GM12878 (cell line): ENCODE data around the gene RERE. TPM values are rescaled to one million over a fixed set of nuclear protein-coding genes. Genes with fewer than 3 reads are reported as not detected.

Source experiments
- ATAC-seq: fragments of 200-7000 bp; cut with Tn5 transposase; 3 replicates; pipeline ENCODE4 v1.9.1; 2020; ENCODE audit warnings: mild to moderate bottlenecking, moderate library complexity
- BruUV-seq: library from RNA; stranded (reverse); fragments of 400-500 nt; replicated peaks from 2 replicates; lab custom pipeline; 2021; lab: Mats Ljungman, UMichigan
- CTCF ChIA-PET: fragments of 300-600 bp; sonication (Branson Sonifier 250); formaldehyde crosslinking; extraction: SDS; loops from one replicate; lab custom pipeline; 2021; ENCODE audit warnings: inconsistent platforms; lab: Yijun Ruan, JAX
- POLR2A ChIA-PET: fragments of 350-600 bp; formaldehyde crosslinking; extraction: SDS; loops from one replicate; lab custom pipeline; 2021; ENCODE audit warnings: inconsistent platforms; lab: Charles Lee
- RAD21 ChIA-PET: fragments of 300-600 bp; sonication (Branson Sonifier 250); formaldehyde crosslinking; loops from one replicate; lab custom pipeline; 2023; ENCODE audit warnings: antibody characterized with exemption; ENCODE audit not compliant: unreplicated experiment; lab: Charles Lee
- SMC1A ChIA-PET: fragments of 300-600 bp; sonication (Branson Sonifier 250); formaldehyde crosslinking; loops from one replicate; lab custom pipeline; 2023; ENCODE audit not compliant: unreplicated experiment, uncharacterized antibody; lab: Charles Lee
- DNase-seq: peaks from one replicate; pipeline ENCODE4 v3.0.0-alpha.2; 2011; ENCODE audit warnings: low read depth, low spot score
- FAIRE-seq: peaks from 3 replicates; lab custom pipeline; 2011; peaks lifted over from hg19 to GRCh38; lab: Jason Lieb, UNC
- H2AFZ ChIP-seq: 2 replicates; pipeline ENCODE4 v1.6.0; 2011; ENCODE audit warnings: low read depth, low read length, control low read depth; ENCODE audit not compliant: control insufficient read depth
- H3K27ac ChIP-seq: 2 replicates; pipeline ENCODE4 v1.5.1; 2011; ENCODE audit warnings: control low read depth; ENCODE audit not compliant: control insufficient read depth, insufficient read depth
- H3K27me3 ChIP-seq, 2 experiments: replicated peaks in 1 of 2; 2 replicates each; pipeline versions ENCODE4 v1.6.0 to v1.6.1; 2011; ENCODE audit warnings: low read length in 1 of 2; ENCODE audit not compliant: control insufficient read depth in 2 of 2, insufficient read depth in 2 of 2
- H3K36me3 ChIP-seq, 2 experiments: 2 replicates each; pipeline ENCODE4 v1.5.1; 2011; ENCODE audit warnings: low read length in 1 of 2; ENCODE audit not compliant: control insufficient read depth in 2 of 2, insufficient read depth in 2 of 2
- H3K4me1 ChIP-seq: 2 replicates; pipeline ENCODE4 v1.6.1; 2011; ENCODE audit warnings: mild to moderate bottlenecking, low read length, moderate library complexity, mixed read lengths; ENCODE audit not compliant: control insufficient read depth, insufficient read depth
- H3K4me2 ChIP-seq: 2 replicates; pipeline ENCODE4 v1.6.0; 2011; ENCODE audit warnings: control low read depth; ENCODE audit not compliant: control insufficient read depth, insufficient read depth
- H3K4me3 ChIP-seq: fragments of 200-600 bp; sonication (generic); 2 replicates; pipeline ENCODE4 v1.5.1; 2016
- H3K79me2 ChIP-seq: 2 replicates; pipeline ENCODE4 v1.6.0; 2011; ENCODE audit warnings: low read length; ENCODE audit not compliant: control insufficient read depth, insufficient read depth
- H3K9ac ChIP-seq: 2 replicates; pipeline ENCODE4 v1.8.0; 2011; ENCODE audit warnings: low read length, control low read depth, mixed read lengths; ENCODE audit not compliant: control insufficient read depth, insufficient read depth
- H3K9me3 ChIP-seq: replicated peaks from 3 replicates; pipeline ENCODE4 v1.5.1; 2011; ENCODE audit warnings: mild to moderate bottlenecking, low read length; ENCODE audit not compliant: control insufficient read depth, insufficient read depth
- H4K20me1 ChIP-seq: 2 replicates; pipeline ENCODE4 v1.6.0; 2011; ENCODE audit not compliant: control insufficient read depth, insufficient read depth
- BCL11A ChIP-seq: IDR thresholded peaks from 2 replicates; pipeline ENCODE4 v1.6.1; 2011; ENCODE audit warnings: low read depth, low read length
- CEBPB ChIP-seq, 2 experiments: fragments of 150-350 bp in 1 of 2; IDR thresholded peaks; 2 replicates each; pipeline ENCODE4 v1.6.1; 2012 to 2014; ENCODE audit warnings: low read depth in 2 of 2, low read length in 2 of 2, borderline replicate concordance in 1 of 2, inconsistent platforms in 1 of 2
- IRF4 ChIP-seq: IDR thresholded peaks from 2 replicates; pipeline ENCODE4 v1.6.1; 2011; ENCODE audit warnings: low read depth, low read length
- MEF2B ChIP-seq: fragments of 450-650 bp; IDR thresholded peaks from 2 replicates; pipeline ENCODE4 v1.6.1; 2018; ENCODE audit warnings: mild to moderate bottlenecking, moderate library complexity; ENCODE audit not compliant: partially characterized antibody, poor library complexity, severe bottlenecking
- NFXL1 ChIP-seq: fragments of 450-650 bp; IDR thresholded peaks from 2 replicates; pipeline ENCODE4 v1.6.1; 2017; ENCODE audit warnings: antibody characterized with exemption, mild to moderate bottlenecking, borderline replicate concordance
- NFYA ChIP-seq: IDR thresholded peaks from 2 replicates; pipeline ENCODE4 v1.6.1; 2011; ENCODE audit warnings: low read depth, mild to moderate bottlenecking, low read length, improper control_type of control experiment, borderline replicate concordance
- NFYB ChIP-seq: IDR thresholded peaks from 2 replicates; pipeline ENCODE4 v1.6.1; 2011; ENCODE audit warnings: low read depth, mild to moderate bottlenecking, low read length, improper control_type of control experiment, moderate library complexity; ENCODE audit not compliant: insufficient read depth
- NR2C1 ChIP-seq: fragments of 450-650 bp; IDR thresholded peaks from 2 replicates; pipeline ENCODE4 v1.6.1; 2017; ENCODE audit warnings: antibody characterized with exemption, mild to moderate bottlenecking, moderate library complexity
- NR2F1 ChIP-seq: fragments of 450-650 bp; conservative IDR thresholded peaks from 2 replicates; pipeline ENCODE4 v1.6.1; 2017; ENCODE audit warnings: mild to moderate bottlenecking
- RAD21 ChIP-seq: IDR thresholded peaks from 2 replicates; pipeline ENCODE4 v1.6.1; 2011; ENCODE audit warnings: mild to moderate bottlenecking, low read depth, low read length, moderate library complexity; ENCODE audit not compliant: insufficient read depth
- RUNX3 ChIP-seq: IDR thresholded peaks from 2 replicates; pipeline ENCODE4 v1.6.1; 2012; ENCODE audit warnings: low read length, inconsistent platforms
- YY1 ChIP-seq: IDR thresholded peaks from 2 replicates; pipeline ENCODE4 v1.6.1; 2011; ENCODE audit warnings: low read depth, mild to moderate bottlenecking, low read length
- WGBS: methylation state at CpG from one replicate; pipeline ENCODE4 v1.1.6; 2016; ENCODE audit warnings: low lambda C conversion rate; ENCODE audit not compliant: insufficient replicate concordance, insufficient coverage; ENCODE audit errors: missing lambda C conversion rate; 5-methylcytosine and 5-hydroxymethylcytosine counted together
- in situ Hi-C: fragments of 300-500 bp; cut with MboI; formaldehyde crosslinking; loops from 9 replicates; pipeline ENCODE4 v1.14.3; 2018; ENCODE audit warnings: mixed read lengths
- intact Hi-C: fragments of 100-400 bp; cut with micrococcal nuclease; formaldehyde crosslinking; loops from one replicate; pipeline ENCODE4 v1.14.2; 2022; ENCODE audit not compliant: unreplicated experiment
- polyA plus RNA-seq, 11 experiments: library from polyadenylated mRNA; depleted of rRNA in 4 of 11; unstranded in 6 of 11; stranded (reverse) in 5 of 11; fragments of >200 nt; fragmentation: Nextera tagmentation in 4 of 11; fragmentation: Illumina TruSeq in 1 of 11; extraction: Ambion mirVana in 4 of 11; extraction: Trizol in 1 of 11; gene quantifications; 1 replicate in 1 of 11; 2 replicates in 10 of 11; pipeline versions ENCODE4 v1.2.1 to v1.2.3, GENCODE V29; 2011 to 2016; ENCODE audit warnings: inconsistent platforms in 2 of 11, missing spikeins in 2 of 11, low read depth in 1 of 11
- total RNA-seq, 4 experiments: library from RNA; depleted of rRNA in 3 of 4; stranded (reverse); fragments of >200 nt in 3 of 4; fragmentation: Illumina TruSeq in 1 of 4; extraction: Trizol in 1 of 4; gene quantifications; 2 replicates each; pipeline versions ENCODE4 v1.2.1 to v1.2.3, GENCODE V29; 2013 to 2021
- TF ChIP-seq, protein P1 (sequence below): fragments of 450-650 bp; IDR thresholded peaks from 2 replicates; pipeline ENCODE4 v1.6.1; 2016; ENCODE audit warnings: mild to moderate bottlenecking, moderate library complexity, borderline replicate concordance
- TF ChIP-seq, protein P2 (sequence below): fragments of 450-650 bp; IDR thresholded peaks from 2 replicates; pipeline ENCODE4 v1.6.1; 2016; ENCODE audit warnings: mild to moderate bottlenecking

The RERE gene
- total and polyA plus RNA-seq, 10 of the 15 experiments (the other 5 are each of a cell fraction or from before 2014, with no cell fraction given) = 5.2 to 60.5 (median 20.2) TPM

DNA sequence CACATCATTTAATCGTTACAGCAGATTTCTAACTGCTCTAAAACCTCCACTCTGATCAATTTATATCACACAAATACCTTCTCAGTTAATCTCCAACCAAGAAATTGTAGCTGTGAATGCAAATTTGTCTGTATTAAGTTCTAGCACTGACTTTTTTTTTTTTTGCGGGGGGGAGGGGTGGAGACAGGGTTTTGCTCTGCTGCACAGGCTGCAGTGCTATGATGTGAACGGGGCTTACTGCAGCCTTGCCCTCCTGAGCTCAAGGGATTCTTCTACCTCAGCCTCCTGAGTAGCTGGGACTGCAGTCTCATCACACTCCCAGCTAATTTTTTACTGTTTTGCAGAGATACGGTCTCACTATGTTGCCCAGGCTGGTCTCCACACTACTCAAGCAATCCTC lies 163.6 kb downstream of the RERE start (continued):
- TF ChIP-seq, protein P1, sequence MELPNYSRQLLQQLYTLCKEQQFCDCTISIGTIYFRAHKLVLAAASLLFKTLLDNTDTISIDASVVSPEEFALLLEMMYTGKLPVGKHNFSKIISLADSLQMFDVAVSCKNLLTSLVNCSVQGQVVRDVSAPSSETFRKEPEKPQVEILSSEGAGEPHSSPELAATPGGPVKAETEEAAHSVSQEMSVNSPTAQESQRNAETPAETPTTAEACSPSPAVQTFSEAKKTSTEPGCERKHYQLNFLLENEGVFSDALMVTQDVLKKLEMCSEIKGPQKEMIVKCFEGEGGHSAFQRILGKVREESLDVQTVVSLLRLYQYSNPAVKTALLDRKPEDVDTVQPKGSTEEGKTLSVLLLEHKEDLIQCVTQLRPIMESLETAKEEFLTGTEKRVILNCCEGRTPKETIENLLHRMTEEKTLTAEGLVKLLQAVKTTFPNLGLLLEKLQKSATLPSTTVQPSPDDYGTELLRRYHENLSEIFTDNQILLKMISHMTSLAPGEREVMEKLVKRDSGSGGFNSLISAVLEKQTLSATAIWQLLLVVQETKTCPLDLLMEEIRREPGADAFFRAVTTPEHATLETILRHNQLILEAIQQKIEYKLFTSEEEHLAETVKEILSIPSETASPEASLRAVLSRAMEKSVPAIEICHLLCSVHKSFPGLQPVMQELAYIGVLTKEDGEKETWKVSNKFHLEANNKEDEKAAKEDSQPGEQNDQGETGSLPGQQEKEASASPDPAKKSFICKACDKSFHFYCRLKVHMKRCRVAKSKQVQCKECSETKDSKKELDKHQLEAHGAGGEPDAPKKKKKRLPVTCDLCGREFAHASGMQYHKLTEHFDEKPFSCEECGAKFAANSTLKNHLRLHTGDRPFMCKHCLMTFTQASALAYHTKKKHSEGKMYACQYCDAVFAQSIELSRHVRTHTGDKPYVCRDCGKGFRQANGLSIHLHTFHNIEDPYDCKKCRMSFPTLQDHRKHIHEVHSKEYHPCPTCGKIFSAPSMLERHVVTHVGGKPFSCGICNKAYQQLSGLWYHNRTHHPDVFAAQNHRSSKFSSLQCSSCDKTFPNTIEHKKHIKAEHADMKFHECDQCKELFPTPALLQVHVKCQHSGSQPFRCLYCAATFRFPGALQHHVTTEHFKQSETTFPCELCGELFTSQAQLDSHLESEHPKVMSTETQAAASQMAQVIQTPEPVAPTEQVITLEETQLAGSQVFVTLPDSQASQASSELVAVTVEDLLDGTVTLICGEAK = no peak

DNA sequence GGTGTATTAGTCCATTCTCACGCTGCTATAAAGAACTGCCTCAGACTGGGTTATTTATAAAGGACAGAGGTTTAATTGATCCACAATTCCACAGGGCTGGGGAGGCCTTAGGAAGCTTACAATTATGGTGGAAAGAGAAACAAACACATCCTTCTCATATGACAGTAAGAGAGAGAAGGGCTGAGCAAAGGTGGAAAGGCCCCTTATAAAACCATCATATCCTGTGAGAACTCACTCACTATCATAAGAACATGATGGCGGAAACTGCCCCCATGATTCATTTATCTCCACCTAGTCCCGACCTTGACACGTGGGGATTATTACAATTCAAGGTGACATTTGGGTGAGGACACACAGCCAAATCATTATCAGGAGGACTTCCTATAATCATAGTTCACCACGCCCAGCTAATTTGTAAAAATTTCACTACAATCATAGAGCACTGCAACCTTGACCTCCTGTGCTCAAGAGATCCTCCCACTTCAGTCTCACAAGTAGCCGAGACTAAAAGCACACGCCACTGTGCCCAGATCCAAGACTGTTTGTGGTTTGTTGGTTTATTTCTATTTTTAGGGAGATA lies 164.9 kb downstream of the RERE start:
- H4K20me1 ChIP-seq = no peaks in the 10 kb centered on the region
- 66% methylated on average over 7 of the region's 7 CpGs for WGBS
- ChIA-PET SMC1A (interaction anchor here (0.8 to 19.5 kb wide), 14 partner anchors 8 to 69 kb away, joined by 3 to 587 read pairs (median 4); no protein-coding TSS in a partner anchor), RAD21 (interaction anchor here (0.9 to 19.1 kb wide), 7 partner anchors 9 to 94 kb away, joined by 3 to 384 read pairs (median 6); no protein-coding TSS in a partner anchor), POLR2A (interaction anchor here (0.6 to 4.2 kb wide), 7 partner anchors 9 to 35 kb away, joined by 3 to 40 read pairs (median 6); no protein-coding TSS in a partner anchor), CTCF (interaction anchor here (1.3 to 2.5 kb wide), 9 partner anchors 8 to 196 kb away, joined by 3 to 14 read pairs (median 7); no protein-coding TSS in a partner anchor)
- peak overlapping the region; percentile 24; the same call in 1 of the 2 replicates for H3K4me3 ChIP-seq
- no peaks in the 10 kb centered on the region; a peak in 2 of 4 replicates for H3K36me3 ChIP-seq
- H2AFZ ChIP-seq = no peak overlapping the region
- H3K4me2 ChIP-seq = peak overlapping the region; percentile 72
- peak overlapping the region; percentile 65 for H3K27ac ChIP-seq
- DNase-seq (no peak), ATAC-seq (peak; percentile 41), FAIRE-seq (no peak)
- TF ChIP-seq NFXL1 (no peak), NR2C1 (no peak), NFYB (no peak), RUNX3 (peak; percentile 71), NFYA (no peak), YY1 (0 out of 2 replicates have a peak, but pooled peaks have one; percentile 49), BCL11A (no peak), CEBPB (IDR thresholded peaks at IDR 0.05; ENCODE audit: borderline replicate concordance in 1 of 2, low read depth in 2 of 2, low read length in 2 of 2) (no peak), NR2F1 (peak; percentile 54; the same call in 1 of the 2 replicates), RAD21 (no peak), MEF2B (no peak), IRF4 (no peak)
- TF ChIP-seq, protein P2, sequence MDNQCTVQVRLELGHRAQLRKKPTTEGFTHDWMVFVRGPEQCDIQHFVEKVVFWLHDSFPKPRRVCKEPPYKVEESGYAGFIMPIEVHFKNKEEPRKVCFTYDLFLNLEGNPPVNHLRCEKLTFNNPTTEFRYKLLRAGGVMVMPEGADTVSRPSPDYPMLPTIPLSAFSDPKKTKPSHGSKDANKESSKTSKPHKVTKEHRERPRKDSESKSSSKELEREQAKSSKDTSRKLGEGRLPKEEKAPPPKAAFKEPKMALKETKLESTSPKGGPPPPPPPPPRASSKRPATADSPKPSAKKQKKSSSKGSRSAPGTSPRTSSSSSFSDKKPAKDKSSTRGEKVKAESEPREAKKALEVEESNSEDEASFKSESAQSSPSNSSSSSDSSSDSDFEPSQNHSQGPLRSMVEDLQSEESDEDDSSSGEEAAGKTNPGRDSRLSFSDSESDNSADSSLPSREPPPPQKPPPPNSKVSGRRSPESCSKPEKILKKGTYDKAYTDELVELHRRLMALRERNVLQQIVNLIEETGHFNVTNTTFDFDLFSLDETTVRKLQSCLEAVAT = 0 out of 2 replicates have a peak, but pooled peaks have one; percentile 19
- no peak overlapping the region; the same call in 1 of the 2 replicates for H3K9ac ChIP-seq
- H3K9me3 ChIP-seq = no peaks in the 10 kb centered on the region
- BruUV-seq = TSS peak; percentile 3
- in situ Hi-C loops = no loop called here
- no peaks in the 10 kb centered on the region for H3K27me3 ChIP-seq
- H3K4me1 ChIP-seq = peaks cover 47% of the 10 kb centered on the region
- peaks cover 35% of the 10 kb centered on the region for H3K79me2 ChIP-seq
- intact Hi-C loops = no loop called here
